Natural killer cell (primary cell): ENCODE data around the gene RSBN1. TPM values are rescaled to one million over a fixed set of nuclear protein-coding genes. Genes with fewer than 3 reads are reported as not detected.

ENCODE experiments used
- ATAC-seq, 3 donors: fragments of 150-1000 bp in 2 of 3; fragments of 200-7000 bp in 1 of 3; cut with Tn5 transposase; 1 replicate in 1 of 3; 2 replicates in 2 of 3; pipeline ENCODE4 v1.10.0; 2021; ENCODE audit warnings: mild to moderate bottlenecking in 2 of 3, moderate library complexity in 2 of 3
- DNase-seq, 2 donors: peaks; one replicate each; pipeline versions ENCODE4 v3.0.0 to v3.0.0-alpha.2; 2013 to 2021; ENCODE audit warnings: mixed read lengths in 1 of 2
- H3K27ac ChIP-seq: one replicate; pipeline ENCODE4 v1.5.1; 2013; ENCODE audit warnings: mild to moderate bottlenecking, low read length
- H3K27me3 ChIP-seq: one replicate; pipeline ENCODE4 v1.6.1; 2013; ENCODE audit warnings: low read length; ENCODE audit not compliant: control insufficient read depth, insufficient read depth
- H3K36me3 ChIP-seq: one replicate; pipeline ENCODE4 v1.6.1; 2013; ENCODE audit warnings: low read length; ENCODE audit not compliant: control insufficient read depth, insufficient read depth
- H3K4me1 ChIP-seq: one replicate; pipeline ENCODE4 v1.6.1; 2013; ENCODE audit warnings: low read length; ENCODE audit not compliant: control insufficient read depth, insufficient read depth
- H3K4me3 ChIP-seq: one replicate; pipeline ENCODE4 v1.5.1; 2013; ENCODE audit warnings: low read length
- H3K9me3 ChIP-seq: one replicate; pipeline ENCODE4 v1.6.1; 2013; ENCODE audit warnings: low read length; ENCODE audit not compliant: control insufficient read depth, insufficient read depth
- H3K27ac Mint-ChIP-seq, 2 donors: one replicate each; pipeline ENCODE4 v1.8.0; 2022; ENCODE audit warnings: mild to moderate bottlenecking in 2 of 2, mixed read lengths in 2 of 2, moderate library complexity in 1 of 2
- H3K27me3 Mint-ChIP-seq, 2 donors: one replicate each; pipeline ENCODE4 v1.8.0; 2022; ENCODE audit warnings: low read depth in 2 of 2, mixed read lengths in 2 of 2
- H3K36me3 Mint-ChIP-seq: one replicate; pipeline ENCODE4 v1.8.0; 2022; ENCODE audit warnings: mixed read lengths
- H3K4me1 Mint-ChIP-seq, 2 donors: one replicate each; pipeline ENCODE4 v1.8.0; 2022; ENCODE audit warnings: mixed read lengths in 2 of 2
- H3K4me3 Mint-ChIP-seq: one replicate; pipeline ENCODE4 v1.8.0; 2022; ENCODE audit warnings: mild to moderate bottlenecking, moderate library complexity, mixed read lengths
- H3K9me3 Mint-ChIP-seq, 2 donors: one replicate each; pipeline ENCODE4 v1.8.0; 2022; ENCODE audit warnings: mixed read lengths in 2 of 2
- CTCF ChIP-seq: fragments of 200-600 bp; IDR thresholded peaks from one replicate; pipeline ENCODE4 v1.8.0; 2022; ENCODE audit warnings: antibody characterized with exemption
- WGBS: methylation state at CpG from one replicate; pipeline ENCODE4 v1.1.7; 2013; ENCODE audit warnings: missing lambda C conversion rate; ENCODE audit not compliant: insufficient coverage; 5-methylcytosine and 5-hydroxymethylcytosine counted together
- intact Hi-C: fragments of 100-400 bp; cut with micrococcal nuclease; formaldehyde crosslinking; loops from one replicate; pipeline ENCODE4 v1.14.2; 2022
- total RNA-seq, 4 donors: library from RNA; stranded (reverse); fragments of 120-200 nt in 1 of 4; gene quantifications; one replicate each; pipeline versions ENCODE4 v1.2.3 to v1.2.4, GENCODE V29; 2013 to 2022

RSBN1 gene
- total RNA-seq, 3 donors from 2014 or later (not counting 1 experiment from before 2014, with no cell fraction given): 30.1 to 37.9 (median 36.5) TPM

- Mint-ChIP-seq H3K36me3 (peaks cover 20% of the 10 kb centered on the region), H3K27me3 (no peaks in the 10 kb centered on the region), H3K27ac (peak overlapping the region; percentile 76 to 89), H3K9me3 (no peaks in the 10 kb centered on the region), H3K4me3 (no peak overlapping the region), H3K4me1 (peaks cover 42 to 47% of the 10 kb centered on the region in 2 donors)
- Histone ChIP-seq H3K9me3 (no peaks in the 10 kb centered on the region), H3K4me1 (peaks cover 21% of the 10 kb centered on the region), H3K36me3 (peaks cover 46% of the 10 kb centered on the region), H3K4me3 (no peak overlapping the region), H3K27me3 (no peaks in the 10 kb centered on the region), H3K27ac (no peak overlapping the region)
- DNase-seq (no peak), ATAC-seq (no peak)
- TF ChIP-seq CTCF: no peak
- intact Hi-C loops: loop anchor here (2.0 kb wide), 1 partner anchor 47 kb away; the partner anchor contains the start of genes AP4B1 and DCLRE1B
- 46% methylated on average over 3 of the region's 3 CpGs for WGBS
These were observed 45.5 kb upstream of the RSBN1 start for GRCh38 chr1:113857776-113858175.

GRCh38 chr1:113856401-113856790 is 44.1 kb upstream of the RSBN1 start:
- Mint-ChIP-seq H3K4me3 (no peak overlapping the region), H3K4me1 (peaks cover 29 to 34% of the 10 kb centered on the region in 2 donors), H3K27me3 (no peaks in the 10 kb centered on the region), H3K36me3 (peaks cover 20% of the 10 kb centered on the region), H3K27ac (peak overlapping the region in 1 of 2 donors; percentile 57), H3K9me3 (no peaks in the 10 kb centered on the region)
- DNase-seq: no peak
- Histone ChIP-seq H3K27me3 (no peaks in the 10 kb centered on the region), H3K4me3 (no peak overlapping the region), H3K27ac (no peak overlapping the region), H3K9me3 (no peaks in the 10 kb centered on the region), H3K36me3 (peaks cover 56% of the 10 kb centered on the region), H3K4me1 (peaks cover 14% of the 10 kb centered on the region)
- intact Hi-C loops: no loop called here
- TF ChIP-seq CTCF: no peak
- no peak for ATAC-seq
- 100% methylated on average over 1 of the region's 2 CpGs for WGBS

- no peaks in the 10 kb centered on the region for H3K9me3 Mint-ChIP-seq
- no peaks in the 10 kb centered on the region for H3K9me3 ChIP-seq
- no peak overlapping the region for H3K4me3 Mint-ChIP-seq
- no peaks in the 10 kb centered on the region for H3K27me3 Mint-ChIP-seq
- no peak for ATAC-seq
- no peak for TF ChIP-seq CTCF
- no peak overlapping the region for H3K27ac ChIP-seq
- no peaks in the 10 kb centered on the region for H3K27me3 ChIP-seq
- WGBS: 95% methylated on average over 4 of the region's 4 CpGs
- no peak for DNase-seq
- H3K27ac Mint-ChIP-seq: peak overlapping the region in 1 of 2 donors; percentile 57
- peaks cover 20% of the 10 kb centered on the region for H3K36me3 Mint-ChIP-seq
- intact Hi-C loops: no loop called here
- peaks cover 9% of the 10 kb centered on the region for H3K4me1 ChIP-seq
- peaks cover 57% of the 10 kb centered on the region for H3K36me3 ChIP-seq
- peaks cover 26 to 32% of the 10 kb centered on the region in 2 donors for H3K4me1 Mint-ChIP-seq
- H3K4me3 ChIP-seq: no peak overlapping the region
These were observed 43.5 kb upstream of the RSBN1 start for GRCh38 chr1:113855630-113856400.
